Osteocyte (in vitro differentiated cells): ENCODE results near the gene MGAT5. TPM values are rescaled to one million over a fixed set of nuclear protein-coding genes. Genes with fewer than 3 reads are reported as not detected.

Source experiments
- DNase-seq: peaks from one replicate; pipeline ENCODE4 v3.0.0; 2021; ENCODE audit warnings: mixed read lengths; ENCODE audit not compliant: unreplicated experiment; ENCODE audit errors: extremely low spot score
- H3K27ac Mint-ChIP-seq: one replicate; pipeline ENCODE4 v1.8.0; 2021; ENCODE audit warnings: mild to moderate bottlenecking, mixed read lengths; ENCODE audit not compliant: unreplicated experiment
- H3K27me3 Mint-ChIP-seq: one replicate; pipeline ENCODE4 v1.8.0; 2021; ENCODE audit warnings: mixed read lengths; ENCODE audit not compliant: unreplicated experiment
- H3K36me3 Mint-ChIP-seq: one replicate; pipeline ENCODE4 v1.8.0; 2021; ENCODE audit warnings: mixed read lengths; ENCODE audit not compliant: unreplicated experiment
- H3K4me1 Mint-ChIP-seq: one replicate; pipeline ENCODE4 v1.8.0; 2021; ENCODE audit warnings: mixed read lengths; ENCODE audit not compliant: unreplicated experiment
- H3K4me3 Mint-ChIP-seq: one replicate; pipeline ENCODE4 v1.8.0; 2021; ENCODE audit warnings: mild to moderate bottlenecking, moderate library complexity, mixed read lengths; ENCODE audit not compliant: unreplicated experiment
- H3K9me3 Mint-ChIP-seq: one replicate; pipeline ENCODE4 v1.8.0; 2021; ENCODE audit warnings: mixed read lengths; ENCODE audit not compliant: unreplicated experiment
- CTCF ChIP-seq: fragments of 200-600 bp; sonication (generic); IDR thresholded peaks from 2 replicates; pipeline ENCODE4 v1.5.0; 2021; ENCODE audit warnings: antibody characterized with exemption, mild to moderate bottlenecking, moderate library complexity
- total RNA-seq: library from RNA; stranded (reverse); gene quantifications from 2 replicates; pipeline ENCODE4 v1.2.1, GENCODE V29; 2021

The MGAT5 gene
- total RNA-seq, 1 donor from 2014 or later: 22.6 TPM

GRCh38 chr2:134304394-134305108 lies 50.7 kb downstream of the MGAT5 start:
- no peaks in the 10 kb centered on the region for H3K36me3 Mint-ChIP-seq
- DNase-seq: no peak

GRCh38 chr2:134305109-134305491 lies 51.2 kb downstream of the MGAT5 start:
- DNase-seq: no peak
- Mint-ChIP-seq H3K9me3 (peaks cover 5% of the 10 kb centered on the region), H3K4me3 (no peak overlapping the region), H3K4me1 (peaks cover 8% of the 10 kb centered on the region), H3K27ac (no peak overlapping the region), H3K36me3 (no peaks in the 10 kb centered on the region), H3K27me3 (no peaks in the 10 kb centered on the region)
- no peak for TF ChIP-seq CTCF

More at GRCh38 chr2:134304394-134305108, 50.7 kb downstream of the MGAT5 start:
- Mint-ChIP-seq H3K9me3 (peaks cover 5% of the 10 kb centered on the region), H3K4me3 (no peak overlapping the region), H3K27me3 (no peaks in the 10 kb centered on the region), H3K4me1 (peaks cover 8% of the 10 kb centered on the region), H3K27ac (no peak overlapping the region)
- TF ChIP-seq CTCF: no peak

- no peak for TF ChIP-seq CTCF
- H3K27ac Mint-ChIP-seq: no peak overlapping the region
- no peak overlapping the region for H3K4me3 Mint-ChIP-seq
- peaks cover 5% of the 10 kb centered on the region for H3K9me3 Mint-ChIP-seq
- no peaks in the 10 kb centered on the region for H3K36me3 Mint-ChIP-seq
- H3K4me1 Mint-ChIP-seq: peaks cover under 1% of the 10 kb centered on the region
- no peak for DNase-seq
- no peaks in the 10 kb centered on the region for H3K27me3 Mint-ChIP-seq
Measured at GRCh38 chr2:134306521-134306920, 52.6 kb downstream of the MGAT5 start.

- peaks cover 5% of the 10 kb centered on the region for H3K9me3 Mint-ChIP-seq
Measured at GRCh38 chr2:134307334-134307733, 53.5 kb downstream of the MGAT5 start.

More at GRCh38 chr2:134307334-134307733, 53.5 kb downstream of the MGAT5 start:
- H3K36me3 Mint-ChIP-seq: no peaks in the 10 kb centered on the region
- H3K4me1 Mint-ChIP-seq: no peaks in the 10 kb centered on the region
- TF ChIP-seq CTCF: no peak
- DNase-seq: no peak
- H3K27ac Mint-ChIP-seq: no peak overlapping the region
- no peak overlapping the region for H3K4me3 Mint-ChIP-seq
- H3K27me3 Mint-ChIP-seq: no peaks in the 10 kb centered on the region
